Measurements from ENCODE around the gene GPRC5A. TPM values are rescaled to one million over a fixed set of nuclear protein-coding genes. Genes with fewer than 3 reads are reported as not detected.

The GPRC5A gene
- total RNA-seq, 1 experiment from 2014 or later = 73.9 TPM

GRCh38 chr12:12945591-12945990 lies 54.2 kb downstream of the GPRC5A start:
- CTCF ChIA-PET = no interaction called here
- H3K27me3 Mint-ChIP-seq (ENCODE audit: insufficient read depth, unreplicated experiment) = no peaks in the 10 kb centered on the region
- intact Hi-C loops (cut with micrococcal nuclease; ENCODE audit: unreplicated experiment) = no loop called here
- no peak overlapping the region for H3K4me3 Mint-ChIP-seq (ENCODE audit: unreplicated experiment)
- Histone ChIP-seq H3K9me3 (no peaks in the 10 kb centered on the region), H3K36me3 (ENCODE audit: control insufficient read depth, insufficient read depth, low read length) (no peaks in the 10 kb centered on the region), H3K4me3 (ENCODE audit: low read depth, low read length) (no peak overlapping the region), H3K27me3 (replicated peaks; ENCODE audit: control insufficient read depth, insufficient read depth, low read length) (no peaks in the 10 kb centered on the region), H3K4me1 (no peaks in the 10 kb centered on the region)
- no peaks in the 10 kb centered on the region for H3K4me1 Mint-ChIP-seq (ENCODE audit: low read depth, unreplicated experiment)
- POLR2A ChIA-PET = no interaction called here
- peaks cover 8% of the 10 kb centered on the region for H3K9me3 Mint-ChIP-seq (ENCODE audit: unreplicated experiment)
- no TSS peak for BruUV-seq (replicated peaks)
- no peak for DNase-seq
- no peak overlapping the region for H3K27ac Mint-ChIP-seq (ENCODE audit: unreplicated experiment)
- TF ChIP-seq, protein P1, sequence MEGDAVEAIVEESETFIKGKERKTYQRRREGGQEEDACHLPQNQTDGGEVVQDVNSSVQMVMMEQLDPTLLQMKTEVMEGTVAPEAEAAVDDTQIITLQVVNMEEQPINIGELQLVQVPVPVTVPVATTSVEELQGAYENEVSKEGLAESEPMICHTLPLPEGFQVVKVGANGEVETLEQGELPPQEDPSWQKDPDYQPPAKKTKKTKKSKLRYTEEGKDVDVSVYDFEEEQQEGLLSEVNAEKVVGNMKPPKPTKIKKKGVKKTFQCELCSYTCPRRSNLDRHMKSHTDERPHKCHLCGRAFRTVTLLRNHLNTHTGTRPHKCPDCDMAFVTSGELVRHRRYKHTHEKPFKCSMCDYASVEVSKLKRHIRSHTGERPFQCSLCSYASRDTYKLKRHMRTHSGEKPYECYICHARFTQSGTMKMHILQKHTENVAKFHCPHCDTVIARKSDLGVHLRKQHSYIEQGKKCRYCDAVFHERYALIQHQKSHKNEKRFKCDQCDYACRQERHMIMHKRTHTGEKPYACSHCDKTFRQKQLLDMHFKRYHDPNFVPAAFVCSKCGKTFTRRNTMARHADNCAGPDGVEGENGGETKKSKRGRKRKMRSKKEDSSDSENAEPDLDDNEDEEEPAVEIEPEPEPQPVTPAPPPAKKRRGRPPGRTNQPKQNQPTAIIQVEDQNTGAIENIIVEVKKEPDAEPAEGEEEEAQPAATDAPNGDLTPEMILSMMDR (IDR thresholded peaks at IDR 0.05; ENCODE audit: insufficient read depth in 1 of 2, low read depth in 1 of 2, low read length in 1 of 2, severe bottlenecking in 1 of 2, unreplicated experiment in 1 of 2) = no peak
- no peaks in the 10 kb centered on the region for H3K36me3 Mint-ChIP-seq (ENCODE audit: insufficient read depth, unreplicated experiment)

DNA sequence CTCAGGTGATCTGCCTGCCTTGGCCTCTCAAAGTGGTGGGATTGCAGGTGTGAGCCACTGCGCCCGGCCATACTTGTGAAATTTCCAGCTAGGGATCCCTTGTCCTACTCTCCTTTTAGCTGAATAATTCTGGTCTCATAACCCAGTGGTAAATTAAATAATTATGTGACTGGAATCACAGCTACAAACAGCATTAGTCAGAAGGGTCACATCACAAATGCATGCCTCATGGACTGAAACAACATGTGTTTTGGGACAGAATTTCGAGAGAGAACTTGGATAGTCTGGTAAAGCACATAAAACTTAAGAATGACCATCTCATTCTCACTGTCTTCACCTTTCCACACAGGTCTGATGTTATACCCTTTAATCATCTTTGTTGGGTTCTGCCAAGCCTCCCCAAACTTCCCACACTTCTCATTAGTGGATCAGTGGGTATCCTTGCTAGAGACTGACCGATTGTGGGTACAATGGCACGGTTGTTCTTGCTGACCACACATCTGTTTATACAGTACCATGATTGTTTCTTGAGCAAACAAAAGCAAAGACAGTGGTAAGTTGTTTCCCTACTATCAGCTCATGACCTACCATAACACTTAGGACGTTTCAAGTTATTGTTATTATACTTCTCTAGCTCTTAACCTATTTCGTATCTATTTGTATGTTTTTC lies 55.5 kb downstream of the GPRC5A start:
- BruUV-seq (replicated peaks) = no TSS peak
- Histone ChIP-seq H3K4me3 (ENCODE audit: low read depth, low read length) (no peak overlapping the region), H3K27me3 (replicated peaks; ENCODE audit: control insufficient read depth, insufficient read depth, low read length) (no peaks in the 10 kb centered on the region), H3K36me3 (ENCODE audit: control insufficient read depth, insufficient read depth, low read length) (no peaks in the 10 kb centered on the region), H3K4me1 (no peaks in the 10 kb centered on the region), H3K9me3 (no peaks in the 10 kb centered on the region)
- POLR2A ChIA-PET = no interaction called here
- Mint-ChIP-seq H3K36me3 (ENCODE audit: insufficient read depth, unreplicated experiment) (no peaks in the 10 kb centered on the region), H3K4me1 (ENCODE audit: low read depth, unreplicated experiment) (no peaks in the 10 kb centered on the region), H3K27ac (ENCODE audit: unreplicated experiment) (no peak overlapping the region), H3K27me3 (ENCODE audit: insufficient read depth, unreplicated experiment) (no peaks in the 10 kb centered on the region), H3K4me3 (ENCODE audit: unreplicated experiment) (no peak overlapping the region), H3K9me3 (ENCODE audit: unreplicated experiment) (peaks cover 8% of the 10 kb centered on the region)
- no peak for DNase-seq
- CTCF ChIA-PET = no interaction called here
- intact Hi-C loops (cut with micrococcal nuclease; ENCODE audit: unreplicated experiment) = no loop called here
- TF ChIP-seq, protein P1 (IDR thresholded peaks at IDR 0.05; ENCODE audit: insufficient read depth in 1 of 2, low read depth in 1 of 2, low read length in 1 of 2, severe bottlenecking in 1 of 2, unreplicated experiment in 1 of 2) = no peak

GRCh38 chr12:12947902-12948301 lies 56.5 kb downstream of the GPRC5A start:
- BruUV-seq (replicated peaks) = no TSS peak
- Mint-ChIP-seq H3K27ac (ENCODE audit: unreplicated experiment) (no peak overlapping the region), H3K9me3 (ENCODE audit: unreplicated experiment) (peaks cover 8% of the 10 kb centered on the region), H3K27me3 (ENCODE audit: insufficient read depth, unreplicated experiment) (no peaks in the 10 kb centered on the region), H3K4me3 (ENCODE audit: unreplicated experiment) (no peak overlapping the region), H3K4me1 (ENCODE audit: low read depth, unreplicated experiment) (no peaks in the 10 kb centered on the region), H3K36me3 (ENCODE audit: insufficient read depth, unreplicated experiment) (no peaks in the 10 kb centered on the region)
- TF ChIP-seq, protein P1 (IDR thresholded peaks at IDR 0.05; ENCODE audit: insufficient read depth in 1 of 2, low read depth in 1 of 2, low read length in 1 of 2, severe bottlenecking in 1 of 2, unreplicated experiment in 1 of 2) = no peak
- no peaks in the 10 kb centered on the region for H3K9me3 ChIP-seq
- no peaks in the 10 kb centered on the region for H3K36me3 ChIP-seq (ENCODE audit: control insufficient read depth, insufficient read depth, low read length)
- H3K4me3 ChIP-seq (ENCODE audit: low read depth, low read length) = no peak overlapping the region
- intact Hi-C loops (cut with micrococcal nuclease; ENCODE audit: unreplicated experiment) = no loop called here
- POLR2A ChIA-PET = no interaction called here
- no peaks in the 10 kb centered on the region for H3K27me3 ChIP-seq (replicated peaks; ENCODE audit: control insufficient read depth, insufficient read depth, low read length)
- H3K4me1 ChIP-seq = no peaks in the 10 kb centered on the region
- CTCF ChIA-PET = interaction anchor here (0.5 kb wide), 1 partner anchor 910 kb away, joined by 7 read pairs; no protein-coding TSS in a partner anchor
- DNase-seq = no peak

All from Caco-2 (cell line).